ENCODE measurements around the gene DDX47.

The DDX47 gene

DNA sequence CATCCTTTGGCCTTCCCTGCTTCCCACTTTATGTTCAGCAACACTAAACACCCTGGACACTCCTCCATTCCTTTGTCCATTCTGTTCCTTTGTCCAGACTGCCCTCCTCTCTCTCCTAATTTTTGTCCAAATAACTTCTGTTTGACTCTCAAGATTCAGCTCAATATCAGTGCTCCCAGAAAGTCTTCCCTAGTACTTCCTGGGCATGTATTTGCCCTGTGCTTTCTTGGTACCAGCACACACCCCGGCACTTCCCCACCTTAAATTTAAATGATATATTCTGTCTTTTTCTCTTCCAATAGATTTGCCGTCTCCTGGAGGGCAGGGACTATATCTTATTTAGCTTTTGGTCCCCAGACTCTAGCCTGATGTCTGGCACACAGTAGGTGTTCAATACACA, 34.1 kb upstream of the DDX47 start:
- H3K4me3 ChIP-seq (replicated peaks in 1 of 2; ENCODE audit: low read depth in 2 of 2, low read length in 2 of 2) = no peak overlapping the region
- no peak for DNase-seq (ENCODE audit: low read depth in 2 of 2)
- TF ChIP-seq, protein P1, sequence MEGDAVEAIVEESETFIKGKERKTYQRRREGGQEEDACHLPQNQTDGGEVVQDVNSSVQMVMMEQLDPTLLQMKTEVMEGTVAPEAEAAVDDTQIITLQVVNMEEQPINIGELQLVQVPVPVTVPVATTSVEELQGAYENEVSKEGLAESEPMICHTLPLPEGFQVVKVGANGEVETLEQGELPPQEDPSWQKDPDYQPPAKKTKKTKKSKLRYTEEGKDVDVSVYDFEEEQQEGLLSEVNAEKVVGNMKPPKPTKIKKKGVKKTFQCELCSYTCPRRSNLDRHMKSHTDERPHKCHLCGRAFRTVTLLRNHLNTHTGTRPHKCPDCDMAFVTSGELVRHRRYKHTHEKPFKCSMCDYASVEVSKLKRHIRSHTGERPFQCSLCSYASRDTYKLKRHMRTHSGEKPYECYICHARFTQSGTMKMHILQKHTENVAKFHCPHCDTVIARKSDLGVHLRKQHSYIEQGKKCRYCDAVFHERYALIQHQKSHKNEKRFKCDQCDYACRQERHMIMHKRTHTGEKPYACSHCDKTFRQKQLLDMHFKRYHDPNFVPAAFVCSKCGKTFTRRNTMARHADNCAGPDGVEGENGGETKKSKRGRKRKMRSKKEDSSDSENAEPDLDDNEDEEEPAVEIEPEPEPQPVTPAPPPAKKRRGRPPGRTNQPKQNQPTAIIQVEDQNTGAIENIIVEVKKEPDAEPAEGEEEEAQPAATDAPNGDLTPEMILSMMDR (IDR thresholded peaks at IDR 0.05; ENCODE audit: low read depth, low read length) = no peak

- TF ChIP-seq, protein P1 (IDR thresholded peaks at IDR 0.05; ENCODE audit: low read depth, low read length) = no peak
- DNase-seq (ENCODE audit: low read depth in 2 of 2) = peak; percentile 91 to 96
- H3K4me3 ChIP-seq (replicated peaks in 1 of 2; ENCODE audit: low read depth in 2 of 2, low read length in 2 of 2) = no peak overlapping the region
These were observed 33.6 kb upstream of the DDX47 start for GRCh38 chr12:12779529-12779928.

- TF ChIP-seq, protein P1 (IDR thresholded peaks at IDR 0.05; ENCODE audit: low read depth, low read length) = no peak
These were observed 29.0 kb upstream of the DDX47 start for GRCh38 chr12:12784116-12784515.

DNA sequence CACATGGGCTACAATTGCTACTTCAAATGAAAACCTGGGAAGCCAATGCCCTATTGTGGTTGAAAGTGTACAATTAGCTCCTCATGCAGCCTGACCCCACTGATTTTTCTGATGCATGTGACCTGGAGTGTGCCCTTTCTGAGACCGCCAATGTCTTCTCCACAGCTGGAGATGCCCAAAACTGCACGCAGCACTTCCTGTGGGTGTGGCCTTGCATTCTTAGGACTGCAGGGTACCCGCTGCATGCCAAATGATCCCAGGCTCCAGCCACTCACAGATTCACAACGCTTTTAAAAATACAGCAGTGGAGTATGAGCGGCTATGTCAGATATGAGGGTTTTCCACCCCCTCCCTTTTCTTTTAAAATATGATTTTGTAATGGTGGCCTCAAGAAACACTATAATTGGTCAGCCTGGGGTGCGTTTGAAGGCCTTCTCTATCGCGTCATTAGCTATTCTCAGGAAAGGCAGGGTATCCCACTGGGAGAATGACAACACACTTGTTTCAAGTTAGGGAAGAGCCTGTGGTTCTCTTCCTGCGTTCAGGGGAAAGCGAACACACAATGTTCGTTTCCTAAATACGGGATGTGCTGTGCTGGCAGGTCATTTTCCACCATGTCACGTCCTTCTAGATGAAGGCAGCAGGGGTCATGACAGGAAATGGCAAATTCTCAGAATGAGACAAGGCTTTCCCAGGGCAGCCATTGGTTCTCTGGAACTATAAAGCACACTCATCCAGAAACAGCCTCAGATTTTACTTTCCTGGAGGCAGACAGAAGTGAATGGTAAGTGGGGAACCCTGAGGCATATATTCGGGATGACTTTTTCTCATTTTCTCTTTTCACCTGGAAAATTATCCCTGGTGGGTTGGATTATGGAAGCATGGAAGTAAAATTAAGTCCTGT, 28.0 kb upstream of the DDX47 start, which contains the start of gene APOLD1:
Gene APOLD1, plus strand, starts transcription at position 749 of the 904 bp plus-strand sequence. Its CDS starts 33 bp downstream, at position 782.
- DNase-seq (ENCODE audit: low read depth in 2 of 2) = peak; percentile 45 to 91
- peak within 1 kb of the TSS; percentile 44 to 60 for H3K4me3 ChIP-seq (replicated peaks in 1 of 2; ENCODE audit: low read depth in 2 of 2, low read length in 2 of 2)
- TF ChIP-seq, protein P1 (IDR thresholded peaks at IDR 0.05; ENCODE audit: low read depth, low read length) = no peak

More at GRCh38 chr12:12784116-12784515, 29.0 kb upstream of the DDX47 start:
- no peak overlapping the region for H3K4me3 ChIP-seq (replicated peaks in 1 of 2; ENCODE audit: low read depth in 2 of 2, low read length in 2 of 2)
- DNase-seq (ENCODE audit: low read depth in 2 of 2) = no peak

DNA sequence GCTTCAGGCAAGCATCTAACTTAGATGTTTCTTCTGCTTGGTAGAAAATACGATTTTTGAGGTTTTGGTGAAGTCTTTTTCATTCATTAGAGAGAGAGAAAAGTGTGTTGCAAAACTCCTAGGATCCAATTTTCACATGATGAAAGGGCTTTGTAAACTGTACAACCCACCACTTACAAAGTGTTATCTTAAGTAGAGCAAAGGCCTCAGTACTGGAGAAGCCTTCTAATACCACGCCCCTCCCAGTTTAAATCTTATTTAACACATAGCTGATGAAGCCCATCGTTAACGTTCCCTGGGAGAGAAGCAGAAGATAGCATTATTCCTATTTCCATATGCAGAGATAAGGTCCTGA, 26.8 kb upstream of the DDX47 start:
- H3K4me3 ChIP-seq (replicated peaks in 1 of 2; ENCODE audit: low read depth in 2 of 2, low read length in 2 of 2) = peak overlapping the region; percentile 44 to 60
- TF ChIP-seq, protein P1 (IDR thresholded peaks at IDR 0.05; ENCODE audit: low read depth, low read length) = no peak
- peak in 1 of 2 donors; percentile 55 for DNase-seq (ENCODE audit: low read depth in 2 of 2)

GRCh38 chr12:12786706-12787601, 26.2 kb upstream of the DDX47 start:
- TF ChIP-seq, protein P1 (IDR thresholded peaks at IDR 0.05; ENCODE audit: low read depth, low read length) = no peak
- H3K4me3 ChIP-seq (replicated peaks in 1 of 2; ENCODE audit: low read depth in 2 of 2, low read length in 2 of 2) = peak overlapping the region; percentile 50 to 60
- DNase-seq (ENCODE audit: low read depth in 2 of 2) = peak; percentile 75 to 87

All from cardiac fibroblast (primary cell).